ENCODE results near the gene SART1. TPM values are rescaled to one million over a fixed set of nuclear protein-coding genes. Genes with fewer than 3 reads are reported as not detected.

The SART1 gene
- total RNA-seq, 3 donors from 2014 or later: 55.2 to 68.5 (median 55.9) TPM

- H3K36me3 ChIP-seq: no peaks in the 10 kb centered on the region
- no peak for DNase-seq (ENCODE audit: low spot score in 2 of 2)
- H3K27me3 ChIP-seq: peaks cover 0 to 5% of the 10 kb centered on the region in 2 donors
- no peak overlapping the region for H3K4me3 ChIP-seq
- no peaks in the 10 kb centered on the region for H3K4me1 ChIP-seq
- H3K27ac ChIP-seq: no peak overlapping the region
- TF ChIP-seq, protein P1, sequence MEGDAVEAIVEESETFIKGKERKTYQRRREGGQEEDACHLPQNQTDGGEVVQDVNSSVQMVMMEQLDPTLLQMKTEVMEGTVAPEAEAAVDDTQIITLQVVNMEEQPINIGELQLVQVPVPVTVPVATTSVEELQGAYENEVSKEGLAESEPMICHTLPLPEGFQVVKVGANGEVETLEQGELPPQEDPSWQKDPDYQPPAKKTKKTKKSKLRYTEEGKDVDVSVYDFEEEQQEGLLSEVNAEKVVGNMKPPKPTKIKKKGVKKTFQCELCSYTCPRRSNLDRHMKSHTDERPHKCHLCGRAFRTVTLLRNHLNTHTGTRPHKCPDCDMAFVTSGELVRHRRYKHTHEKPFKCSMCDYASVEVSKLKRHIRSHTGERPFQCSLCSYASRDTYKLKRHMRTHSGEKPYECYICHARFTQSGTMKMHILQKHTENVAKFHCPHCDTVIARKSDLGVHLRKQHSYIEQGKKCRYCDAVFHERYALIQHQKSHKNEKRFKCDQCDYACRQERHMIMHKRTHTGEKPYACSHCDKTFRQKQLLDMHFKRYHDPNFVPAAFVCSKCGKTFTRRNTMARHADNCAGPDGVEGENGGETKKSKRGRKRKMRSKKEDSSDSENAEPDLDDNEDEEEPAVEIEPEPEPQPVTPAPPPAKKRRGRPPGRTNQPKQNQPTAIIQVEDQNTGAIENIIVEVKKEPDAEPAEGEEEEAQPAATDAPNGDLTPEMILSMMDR (IDR thresholded peaks at IDR 0.05): no peak
- TF ChIP-seq POLR2A (IDR thresholded peaks at IDR 0.05): no peak
- TF ChIP-seq POLR2AphosphoS5 (IDR thresholded peaks at IDR 0.05): no peak
- intact Hi-C loops (cut with DNase I; ENCODE audit: low total_unique reads): no loop called here
- H3K9me3 ChIP-seq: no peaks in the 10 kb centered on the region
These were observed 17.3 kb upstream of the SART1 start for GRCh38 chr11:65944191-65944590.

DNA sequence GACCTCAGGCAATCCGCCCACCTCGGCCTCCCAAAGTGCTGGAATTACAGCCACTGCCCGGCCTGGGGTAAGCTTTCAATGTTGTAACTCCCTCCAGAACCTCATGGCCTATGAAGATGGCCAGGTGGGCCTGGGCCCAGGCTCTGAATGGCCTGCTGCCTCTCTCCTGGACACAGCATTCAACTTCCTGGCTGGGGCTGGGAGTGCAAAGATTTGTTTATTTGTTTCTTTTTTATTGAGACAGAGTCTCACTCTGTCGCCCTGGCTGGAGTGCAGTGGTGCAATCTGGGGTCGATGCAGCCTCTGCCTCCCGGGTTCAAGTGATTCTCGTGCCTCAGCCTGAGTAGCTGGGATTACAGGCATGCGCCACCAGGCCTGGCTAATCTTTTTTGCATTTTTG lies 16.8 kb upstream of the SART1 start:
- intact Hi-C loops (cut with DNase I; ENCODE audit: low total_unique reads): no loop called here
- TF ChIP-seq POLR2AphosphoS5 (IDR thresholded peaks at IDR 0.05): no peak
- TF ChIP-seq, protein P1 (IDR thresholded peaks at IDR 0.05): no peak
- no peak for TF ChIP-seq POLR2A (IDR thresholded peaks at IDR 0.05)
- Histone ChIP-seq H3K36me3 (no peaks in the 10 kb centered on the region), H3K27ac (no peak overlapping the region), H3K9me3 (no peaks in the 10 kb centered on the region), H3K4me3 (no peak overlapping the region), H3K4me1 (no peaks in the 10 kb centered on the region), H3K27me3 (peaks cover 0 to 5% of the 10 kb centered on the region in 2 donors)
- DNase-seq (ENCODE audit: low spot score in 2 of 2): no peak

DNA sequence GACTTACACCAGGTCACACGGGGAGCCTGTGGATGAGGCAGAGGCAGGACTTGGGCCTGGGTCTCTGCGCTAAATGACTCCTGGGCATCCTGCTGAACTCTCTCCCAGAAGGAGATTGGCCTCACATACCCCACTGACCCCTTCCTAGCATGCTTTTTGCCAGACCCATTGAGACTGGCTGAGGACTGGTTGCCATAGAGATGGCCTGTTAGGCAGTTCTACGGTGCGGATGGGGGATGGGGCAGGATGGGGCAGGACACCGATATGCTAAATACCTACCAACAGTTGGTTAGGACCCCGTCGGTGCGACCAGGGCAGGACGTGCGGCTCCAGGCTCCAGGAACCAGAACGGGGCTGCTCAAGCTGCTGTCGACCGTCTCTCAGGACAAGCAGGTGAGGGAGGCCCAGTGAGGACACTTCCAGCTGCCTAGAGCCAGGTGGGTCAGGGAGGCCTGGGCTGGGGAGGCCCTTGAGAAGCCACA lies 16.1 kb upstream of the SART1 start, which contains the start of gene TSGA10IP:
Gene TSGA10IP, plus strand, starts transcription at position 51 of the 482 bp plus-strand sequence. Its CDS starts 196 bp downstream, at position 247.
- no peak for DNase-seq (ENCODE audit: low spot score in 2 of 2)
- no peak within 1 kb of the TSS for H3K4me3 ChIP-seq
- no peak for TF ChIP-seq POLR2A (IDR thresholded peaks at IDR 0.05)
- H3K27me3 ChIP-seq: peaks cover 0 to 5% of the 10 kb centered on the region in 2 donors
- no peak within 1 kb of the TSS for H3K27ac ChIP-seq
- no peaks in the 10 kb centered on the region for H3K4me1 ChIP-seq
- intact Hi-C loops (cut with DNase I; ENCODE audit: low total_unique reads): no loop called here
- H3K9me3 ChIP-seq: no peaks in the 10 kb centered on the region
- no peaks in the 10 kb centered on the region for H3K36me3 ChIP-seq

GRCh38 chr11:65945941-65946558 lies 15.5 kb upstream of the SART1 start:
- no peaks in the 10 kb centered on the region for H3K9me3 ChIP-seq
- intact Hi-C loops (cut with DNase I; ENCODE audit: low total_unique reads): no loop called here
- H3K27me3 ChIP-seq: peaks cover 0 to 5% of the 10 kb centered on the region in 2 donors
- H3K4me3 ChIP-seq: no peak overlapping the region
- DNase-seq (ENCODE audit: low spot score in 2 of 2): no peak
- no peaks in the 10 kb centered on the region for H3K4me1 ChIP-seq
- H3K36me3 ChIP-seq: no peaks in the 10 kb centered on the region
- TF ChIP-seq POLR2AphosphoS5 (IDR thresholded peaks at IDR 0.05) (no peak), POLR2A (IDR thresholded peaks at IDR 0.05) (no peak)
- TF ChIP-seq, protein P1 (IDR thresholded peaks at IDR 0.05): no peak
- no peak overlapping the region for H3K27ac ChIP-seq

DNA sequence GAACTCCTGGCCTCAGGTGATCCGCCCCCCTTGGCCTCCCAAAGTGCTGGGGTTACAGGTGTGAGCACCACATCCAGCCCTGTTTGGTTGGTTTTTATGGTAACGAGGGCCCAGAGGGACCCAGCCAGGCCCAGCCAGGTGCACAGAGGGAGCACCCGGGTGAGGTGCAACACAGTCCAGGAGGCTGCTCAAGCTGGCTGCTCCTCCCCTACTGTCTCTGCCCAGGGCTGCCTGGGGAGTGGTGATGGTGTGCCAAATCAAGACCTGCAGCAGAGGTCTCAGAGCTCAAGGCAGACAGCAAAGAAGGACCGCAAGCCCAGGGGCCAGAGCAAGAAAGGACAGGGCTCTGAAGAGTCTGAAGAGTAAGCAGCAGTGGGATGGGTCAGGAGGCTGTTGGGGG lies 14.9 kb upstream of the SART1 start:
- Histone ChIP-seq H3K36me3 (no peaks in the 10 kb centered on the region), H3K27me3 (peaks cover 0 to 5% of the 10 kb centered on the region in 2 donors), H3K27ac (no peak overlapping the region), H3K4me1 (no peaks in the 10 kb centered on the region), H3K9me3 (no peaks in the 10 kb centered on the region), H3K4me3 (no peak overlapping the region)
- intact Hi-C loops (cut with DNase I; ENCODE audit: low total_unique reads): no loop called here
- DNase-seq (ENCODE audit: low spot score in 2 of 2): no peak
- no peak for TF ChIP-seq POLR2AphosphoS5 (IDR thresholded peaks at IDR 0.05)
- TF ChIP-seq, protein P1 (IDR thresholded peaks at IDR 0.05): no peak
- no peak for TF ChIP-seq POLR2A (IDR thresholded peaks at IDR 0.05)

Measured in breast epithelium (tissue), 4 donors.